ENCODE results near the gene PBX3. TPM values are rescaled to one million over a fixed set of nuclear protein-coding genes. Genes with fewer than 3 reads are reported as not detected.

PBX3 gene
- total RNA-seq, 1 experiment from 2014 or later, result 39.0 TPM

GRCh38 chr9:125886365-125886764, 139.2 kb downstream of the PBX3 start:
- no TSS peak for BruUV-seq (replicated peaks)
- DNase-seq (ENCODE audit: low read depth, low spot score) (no peak), ATAC-seq (no peak)
- Histone ChIP-seq H3K27me3 (ENCODE audit: control insufficient read depth, insufficient read depth, low read length) (no peaks in the 10 kb centered on the region), H3K27ac (ENCODE audit: low read length) (peak overlapping the region; percentile 3; the same call in 1 of the 2 replicates), H3K36me3 (ENCODE audit: control insufficient read depth, insufficient read depth, low read length) (no peaks in the 10 kb centered on the region), H3K9me3 (ENCODE audit: control insufficient read depth, insufficient read depth, low read depth, low read length) (no peaks in the 10 kb centered on the region), H3K4me1 (ENCODE audit: control insufficient read depth, insufficient read depth, low read length) (peaks cover 50% of the 10 kb centered on the region), H3K4me3 (ENCODE audit: low read depth in 2 of 2, low read length in 2 of 2) (no peak overlapping the region)
- intact Hi-C loops (cut with micrococcal nuclease; ENCODE audit: unreplicated experiment) (no loop called here), in situ Hi-C loops (cut with HindIII; ENCODE audit: low pct_unique_long_range_greater_than_20kb, low sequenced_read_pairs) (no loop called here)
- ChIA-PET POLR2A (no interaction called here), CTCF (no interaction called here)
- TF ChIP-seq SIN3A (IDR thresholded peaks at IDR 0.05; ENCODE audit: borderline replicate concordance, insufficient read depth, low read depth, low read length) (no peak), REST (IDR thresholded peaks at IDR 0.05; ENCODE audit: insufficient read depth in 1 of 2, low read depth in 2 of 2, low read length in 1 of 2) (no peak), POLR2AphosphoS5 (IDR thresholded peaks at IDR 0.05; ENCODE audit: low read depth, low read length) (no peak), CTCF (IDR thresholded peaks at IDR 0.05) (no peak), TCF7L2 (IDR thresholded peaks at IDR 0.05; ENCODE audit: low read depth, low read length) (no peak)

GRCh38 chr9:125887172-125887571, 140.0 kb downstream of the PBX3 start:
- H3K9me3 ChIP-seq (ENCODE audit: control insufficient read depth, insufficient read depth, low read depth, low read length), result no peaks in the 10 kb centered on the region
- H3K4me3 ChIP-seq (ENCODE audit: low read depth in 2 of 2, low read length in 2 of 2), result no peak overlapping the region
- TF ChIP-seq REST (IDR thresholded peaks at IDR 0.05; ENCODE audit: insufficient read depth in 1 of 2, low read depth in 2 of 2, low read length in 1 of 2), result no peak
- TF ChIP-seq CTCF (IDR thresholded peaks at IDR 0.05), result no peak
- no peak for TF ChIP-seq POLR2AphosphoS5 (IDR thresholded peaks at IDR 0.05; ENCODE audit: low read depth, low read length)
- TF ChIP-seq TCF7L2 (IDR thresholded peaks at IDR 0.05; ENCODE audit: low read depth, low read length), result no peak
- no peak for TF ChIP-seq SIN3A (IDR thresholded peaks at IDR 0.05; ENCODE audit: borderline replicate concordance, insufficient read depth, low read depth, low read length)
- H3K4me1 ChIP-seq (ENCODE audit: control insufficient read depth, insufficient read depth, low read length), result peaks cover 50% of the 10 kb centered on the region
- ChIA-PET POLR2A (no interaction called here), CTCF (no interaction called here)
- peak overlapping the region; percentile 77; the same call in 1 of the 2 replicates for H3K27ac ChIP-seq (ENCODE audit: low read length)
- ATAC-seq (no peak), DNase-seq (ENCODE audit: low read depth, low spot score) (no peak)
- H3K27me3 ChIP-seq (ENCODE audit: control insufficient read depth, insufficient read depth, low read length), result no peaks in the 10 kb centered on the region
- in situ Hi-C loops (cut with HindIII; ENCODE audit: low pct_unique_long_range_greater_than_20kb, low sequenced_read_pairs), result no loop called here
- no peaks in the 10 kb centered on the region for H3K36me3 ChIP-seq (ENCODE audit: control insufficient read depth, insufficient read depth, low read length)
- no TSS peak for BruUV-seq (replicated peaks)
- intact Hi-C loops (cut with micrococcal nuclease; ENCODE audit: unreplicated experiment), result no loop called here
